Activated T-cell treated with anti-CD3 and anti-CD28 coated beads, Interleukin-2, amount 50 U/mL, for 4 hours (primary cell): ENCODE measurements around the gene LRTM1. TPM values are rescaled to one million over a fixed set of nuclear protein-coding genes. Genes with fewer than 3 reads are reported as not detected.

Experiments
- ATAC-seq, 2 donors: fragments of 200-7000 bp; cut with Tn5 transposase; one replicate each; pipeline ENCODE4 v1.10.0; 2021
- DNase-seq: peaks from one replicate; pipeline ENCODE4 v3.0.0-alpha.2; 2020
- H3K27me3 Mint-ChIP-seq: one replicate; pipeline ENCODE4 v1.8.0; 2021; ENCODE audit warnings: low read depth, mixed read lengths
- H3K36me3 Mint-ChIP-seq: one replicate; pipeline ENCODE4 v1.8.0; 2022; ENCODE audit warnings: mixed read lengths; ENCODE audit not compliant: insufficient read depth
- H3K4me1 Mint-ChIP-seq: one replicate; pipeline ENCODE4 v1.8.0; 2021; ENCODE audit warnings: low read depth, mixed read lengths
- H3K4me3 Mint-ChIP-seq: one replicate; pipeline ENCODE4 v1.8.0; 2021; ENCODE audit warnings: mild to moderate bottlenecking, moderate library complexity, mixed read lengths
- H3K9me3 Mint-ChIP-seq: one replicate; pipeline ENCODE4 v1.8.0; 2021; ENCODE audit warnings: mixed read lengths
- total RNA-seq, 3 donors: library from RNA; stranded (reverse); gene quantifications; one replicate each; pipeline ENCODE4 v1.2.1, GENCODE V29; 2021

LRTM1 gene
- total RNA-seq, 3 donors from 2014 or later = not detected

DNA sequence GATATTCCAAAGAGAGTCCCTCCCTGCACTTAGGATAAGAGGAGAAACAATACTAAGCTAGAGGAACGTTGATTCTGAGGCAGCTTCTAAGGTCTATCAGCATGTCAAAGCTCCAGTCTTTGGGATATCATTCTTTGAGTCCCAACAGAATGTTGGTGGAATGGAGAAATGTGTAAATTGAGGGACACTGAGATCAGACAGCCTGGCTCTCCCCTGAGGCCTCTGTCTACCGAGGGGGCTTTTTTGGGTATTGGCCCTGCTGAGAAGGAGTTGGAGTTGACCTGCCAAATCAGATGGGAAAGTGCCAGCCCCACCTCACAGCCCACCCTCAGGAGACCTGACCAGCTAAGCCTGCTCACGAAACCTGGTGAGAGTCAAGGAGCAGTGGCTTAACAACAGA, 27.6 kb upstream of the LRTM1 start:
- Mint-ChIP-seq H3K4me1 (no peaks in the 10 kb centered on the region), H3K9me3 (no peaks in the 10 kb centered on the region), H3K4me3 (no peak overlapping the region)

DNA sequence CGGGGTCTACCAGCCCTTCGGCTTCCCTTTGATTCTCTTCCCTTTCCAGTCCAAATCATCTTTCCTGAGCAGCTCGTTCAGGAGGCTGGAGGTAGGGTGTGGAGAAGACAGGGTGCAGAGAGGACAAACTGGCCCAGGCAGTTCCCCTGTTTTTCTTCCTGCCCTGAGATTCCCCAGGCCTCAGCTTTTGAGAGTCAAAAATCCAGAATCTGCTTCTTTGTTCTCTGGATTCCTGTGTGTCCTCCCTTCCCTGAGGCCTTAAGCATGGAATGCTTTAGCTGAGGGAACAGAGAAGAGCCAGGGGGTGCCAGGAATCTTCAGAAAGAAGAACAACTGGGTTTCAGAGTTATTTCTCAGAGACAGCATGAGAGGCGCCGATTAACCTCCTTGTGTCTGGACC, 26.7 kb upstream of the LRTM1 start:
- ATAC-seq (no peak), DNase-seq (no peak)
- Mint-ChIP-seq H3K27me3 (no peaks in the 10 kb centered on the region), H3K36me3 (no peaks in the 10 kb centered on the region), H3K9me3 (no peaks in the 10 kb centered on the region), H3K4me3 (no peak overlapping the region), H3K4me1 (no peaks in the 10 kb centered on the region)

More for the DNA sequence above, 27.6 kb upstream of the LRTM1 start:
- H3K27me3 Mint-ChIP-seq = no peaks in the 10 kb centered on the region
- ATAC-seq (no peak), DNase-seq (no peak)
- no peaks in the 10 kb centered on the region for H3K36me3 Mint-ChIP-seq

DNA sequence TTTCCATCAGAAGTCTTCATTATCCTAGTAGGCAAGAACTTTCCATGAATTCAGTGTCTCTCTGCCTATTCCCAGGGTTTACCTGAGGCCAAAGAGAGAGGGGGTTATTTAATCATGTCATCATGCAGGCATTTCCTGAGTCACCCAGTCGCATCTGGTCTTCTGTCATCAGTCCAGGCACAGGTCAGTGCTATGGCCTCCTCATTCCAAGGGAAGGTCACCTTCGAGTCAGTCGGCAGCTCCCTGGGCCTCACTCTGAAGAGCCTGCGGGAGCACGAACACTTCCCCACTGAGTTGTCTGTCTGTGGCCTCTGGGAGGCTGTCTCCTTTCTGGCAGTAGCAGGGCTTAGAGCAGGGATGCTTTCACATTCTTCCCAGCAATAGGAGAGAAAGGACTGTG, 26.2 kb upstream of the LRTM1 start:
- H3K4me1 Mint-ChIP-seq = no peaks in the 10 kb centered on the region
- no peak for DNase-seq
- H3K4me3 Mint-ChIP-seq = no peak overlapping the region
- no peak for ATAC-seq
- no peaks in the 10 kb centered on the region for H3K36me3 Mint-ChIP-seq
- no peaks in the 10 kb centered on the region for H3K27me3 Mint-ChIP-seq
- H3K9me3 Mint-ChIP-seq = no peaks in the 10 kb centered on the region

DNA sequence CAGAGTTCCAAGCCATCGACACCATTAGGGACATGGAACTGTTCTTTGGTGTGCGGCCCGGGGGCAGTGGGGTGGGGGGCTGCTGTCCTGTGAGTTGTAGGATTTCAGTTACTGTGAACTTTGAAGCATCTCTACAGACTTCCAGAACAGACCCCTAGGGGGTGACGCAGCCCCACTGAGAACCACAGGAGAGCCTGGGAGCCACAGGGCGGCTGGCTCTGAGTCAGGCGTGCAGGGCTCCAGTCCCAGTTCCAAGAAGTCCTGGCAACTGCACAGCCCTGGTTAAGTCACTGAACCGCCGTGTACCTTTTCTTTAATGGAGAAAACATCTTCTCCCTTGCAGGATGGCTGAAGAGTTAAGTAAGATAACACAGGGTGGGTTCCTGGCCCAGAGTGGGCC, 23.5 kb upstream of the LRTM1 start:
- ATAC-seq (no peak), DNase-seq (no peak)
- H3K4me1 Mint-ChIP-seq = no peaks in the 10 kb centered on the region
- no peaks in the 10 kb centered on the region for H3K27me3 Mint-ChIP-seq
- H3K36me3 Mint-ChIP-seq = no peaks in the 10 kb centered on the region
- H3K4me3 Mint-ChIP-seq = no peak overlapping the region
- H3K9me3 Mint-ChIP-seq = no peaks in the 10 kb centered on the region

DNA sequence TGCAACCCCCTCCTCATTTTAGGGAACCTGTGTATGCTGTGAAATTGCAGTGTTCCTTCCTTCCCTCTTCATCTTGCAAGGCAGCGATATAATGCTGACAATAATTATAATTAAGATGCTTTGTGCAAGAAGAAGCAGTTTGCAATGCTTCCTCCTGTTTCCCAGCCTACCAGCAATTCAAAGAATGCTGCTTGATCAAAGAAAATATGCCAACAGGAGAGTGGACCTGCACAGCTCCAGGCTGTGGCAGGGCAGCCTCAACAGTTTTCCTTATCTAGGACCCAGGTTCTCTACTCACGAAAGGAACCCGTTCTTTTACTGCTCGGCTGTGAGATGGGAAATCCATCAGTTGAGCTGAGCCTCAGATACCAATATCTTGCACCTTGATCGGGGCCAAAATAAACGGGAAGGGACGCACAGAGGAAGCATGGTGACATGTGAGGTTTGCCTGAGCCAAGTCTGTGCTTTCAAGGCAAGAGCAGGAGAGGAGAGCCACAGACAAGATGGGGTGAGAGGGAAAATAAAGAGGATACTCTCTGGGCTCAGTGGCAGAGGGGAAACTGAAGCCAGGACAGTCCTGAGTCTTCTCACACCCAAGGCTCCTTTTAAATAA, 22.6 kb upstream of the LRTM1 start:
- H3K4me1 Mint-ChIP-seq = no peaks in the 10 kb centered on the region
- no peak for DNase-seq
- no peaks in the 10 kb centered on the region for H3K36me3 Mint-ChIP-seq
- H3K27me3 Mint-ChIP-seq = no peaks in the 10 kb centered on the region
- H3K4me3 Mint-ChIP-seq = no peak overlapping the region
- no peaks in the 10 kb centered on the region for H3K9me3 Mint-ChIP-seq
- no peak for ATAC-seq

DNA sequence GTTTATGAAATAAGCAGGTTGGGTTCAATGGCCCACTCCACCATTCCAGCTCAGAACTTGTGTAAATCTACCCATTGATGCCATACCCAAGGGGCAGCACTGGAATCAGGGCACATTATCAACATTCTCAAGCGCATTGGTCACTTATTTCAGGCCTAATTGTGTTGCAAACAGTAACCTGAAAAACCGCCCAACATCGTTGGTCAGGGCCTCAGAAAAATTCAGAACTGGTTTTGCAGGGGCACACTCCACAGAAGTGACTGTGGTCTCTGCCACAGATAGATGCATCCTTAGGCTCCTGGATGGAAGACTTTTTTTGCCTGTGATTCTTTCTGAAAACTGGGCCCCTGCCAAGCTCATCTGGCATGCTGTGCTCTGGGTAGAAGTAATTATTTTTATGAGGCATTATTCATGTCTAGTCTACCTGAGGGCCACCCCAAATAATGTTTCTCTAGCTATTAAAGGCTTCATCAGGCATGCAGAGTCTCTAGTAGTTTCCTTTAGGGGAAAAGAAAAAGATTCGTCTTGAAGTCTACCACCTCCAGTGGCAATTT, 21.7 kb upstream of the LRTM1 start:
- DNase-seq = no peak
- H3K9me3 Mint-ChIP-seq = no peaks in the 10 kb centered on the region
- no peaks in the 10 kb centered on the region for H3K4me1 Mint-ChIP-seq
- no peaks in the 10 kb centered on the region for H3K27me3 Mint-ChIP-seq
- H3K36me3 Mint-ChIP-seq = no peaks in the 10 kb centered on the region
- no peak for ATAC-seq
- H3K4me3 Mint-ChIP-seq = no peak overlapping the region

DNA sequence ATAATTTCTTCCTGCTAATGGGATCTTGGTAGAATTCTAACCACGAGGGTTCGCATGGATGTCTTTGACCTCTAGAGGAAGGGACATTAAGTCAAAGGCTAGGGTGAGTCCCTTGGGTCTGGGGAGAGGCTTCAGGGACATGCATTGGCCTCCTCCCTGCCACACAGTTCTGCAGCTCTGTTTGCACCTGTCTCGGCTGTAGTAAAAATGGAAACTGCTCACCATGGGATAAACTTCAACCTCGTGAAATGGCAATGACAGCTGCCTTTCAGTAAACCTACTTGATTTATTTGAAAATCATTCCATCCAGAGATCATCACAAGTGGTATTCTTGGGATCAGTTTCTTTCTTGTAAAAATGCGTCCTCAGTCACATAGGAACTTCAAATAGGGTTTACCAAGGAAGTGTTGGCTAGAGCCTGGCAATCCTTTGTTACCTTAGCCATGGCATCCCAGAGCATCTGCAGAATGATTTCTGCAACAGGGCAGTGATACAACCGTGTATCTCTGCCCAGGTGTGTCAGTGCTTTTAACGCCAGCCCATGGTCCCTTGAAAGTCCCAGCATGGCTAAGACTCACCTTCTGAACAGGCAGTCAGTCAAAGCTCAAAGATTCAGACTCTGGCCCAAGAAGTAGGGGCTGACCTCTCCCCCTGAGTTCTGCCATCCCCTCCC, 14.0 kb upstream of the LRTM1 start:
- no peaks in the 10 kb centered on the region for H3K27me3 Mint-ChIP-seq
- DNase-seq (no peak), ATAC-seq (no peak)
- H3K4me1 Mint-ChIP-seq = no peaks in the 10 kb centered on the region
- no peaks in the 10 kb centered on the region for H3K9me3 Mint-ChIP-seq
- H3K4me3 Mint-ChIP-seq = no peak overlapping the region
- no peaks in the 10 kb centered on the region for H3K36me3 Mint-ChIP-seq

DNA sequence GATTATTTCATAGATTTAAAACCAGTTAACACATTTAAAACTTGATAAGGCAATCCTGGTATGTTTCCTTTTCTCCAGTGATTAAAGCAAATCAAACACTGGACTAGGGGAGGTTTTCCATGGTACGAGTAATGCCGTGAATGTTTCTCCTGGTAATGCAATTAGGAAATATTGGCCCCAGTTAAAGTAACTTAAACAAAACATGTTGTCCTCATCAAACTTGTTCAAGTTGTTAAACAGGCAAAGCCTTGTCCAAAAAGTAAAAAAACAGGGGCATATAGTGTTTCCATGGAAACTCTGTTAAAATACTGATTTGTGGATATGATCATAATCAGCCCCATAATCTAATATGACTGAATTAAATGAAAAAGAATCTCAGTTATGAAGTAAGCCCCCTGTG, 13.1 kb upstream of the LRTM1 start:
- Mint-ChIP-seq H3K4me1 (no peaks in the 10 kb centered on the region), H3K4me3 (no peak overlapping the region), H3K36me3 (no peaks in the 10 kb centered on the region), H3K9me3 (no peaks in the 10 kb centered on the region), H3K27me3 (no peaks in the 10 kb centered on the region)
- no peak for DNase-seq
- ATAC-seq = no peak

DNA sequence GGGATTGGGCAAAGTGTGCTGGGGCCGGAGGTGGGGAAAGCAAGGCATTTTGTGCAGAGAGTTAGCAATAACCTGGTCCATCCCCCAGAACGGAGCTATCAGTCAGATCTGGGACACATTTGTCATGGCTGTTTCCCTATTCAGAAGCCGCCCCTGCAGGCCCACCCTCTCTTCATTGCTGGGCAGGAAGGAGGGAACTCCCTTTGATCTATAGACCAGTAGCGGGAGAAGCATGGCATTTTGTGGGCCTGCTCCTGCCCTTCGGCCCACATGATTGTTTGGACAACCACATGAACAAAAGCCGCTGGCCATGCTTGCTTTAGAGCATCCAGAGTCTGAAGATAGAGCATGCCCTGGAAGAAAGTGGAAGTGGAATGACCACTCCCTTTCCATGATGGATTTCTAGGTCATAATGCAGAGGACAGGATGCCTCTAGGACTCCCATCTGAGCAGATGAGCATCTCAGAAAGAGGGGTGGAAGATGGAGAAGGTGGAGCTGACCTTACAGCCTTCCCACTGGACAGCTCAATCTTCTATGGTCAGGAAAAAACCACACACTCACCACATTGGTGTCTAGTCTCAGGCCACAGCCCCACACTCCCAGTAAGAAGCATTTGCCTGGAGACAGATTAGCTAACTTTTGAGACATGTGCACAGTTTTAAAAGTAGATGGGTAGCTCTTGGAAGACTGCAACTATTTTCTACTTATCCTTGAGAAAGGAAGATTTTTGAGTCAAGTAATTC, 11.9 kb upstream of the LRTM1 start:
- DNase-seq = no peak
- H3K36me3 Mint-ChIP-seq = no peaks in the 10 kb centered on the region
- no peaks in the 10 kb centered on the region for H3K9me3 Mint-ChIP-seq
- no peak for ATAC-seq
- H3K4me1 Mint-ChIP-seq = no peaks in the 10 kb centered on the region
- H3K4me3 Mint-ChIP-seq = no peak overlapping the region
- no peaks in the 10 kb centered on the region for H3K27me3 Mint-ChIP-seq

DNA sequence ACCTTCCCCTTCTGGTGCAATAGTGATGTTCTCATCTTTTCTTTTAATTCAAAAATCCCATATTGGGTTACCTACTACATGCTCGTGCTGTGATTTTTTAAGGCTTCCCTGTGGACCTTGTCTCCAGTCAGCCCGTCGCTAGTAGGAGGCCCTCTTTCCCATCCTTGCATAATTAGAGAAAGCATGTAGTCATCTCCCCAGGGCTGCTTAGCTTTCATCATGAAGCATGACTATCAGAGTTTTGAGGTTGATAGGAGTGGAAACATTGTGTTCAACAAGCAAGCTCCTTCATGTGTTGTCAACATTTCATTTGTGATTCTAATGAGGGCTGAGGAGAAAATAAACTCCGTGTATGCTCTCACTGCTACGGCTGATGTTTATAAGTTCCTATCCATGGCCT, 8.7 kb upstream of the LRTM1 start:
- Mint-ChIP-seq H3K9me3 (no peaks in the 10 kb centered on the region), H3K27me3 (no peaks in the 10 kb centered on the region), H3K4me3 (no peak overlapping the region), H3K4me1 (no peaks in the 10 kb centered on the region), H3K36me3 (no peaks in the 10 kb centered on the region)
- ATAC-seq (no peak), DNase-seq (no peak)

DNA sequence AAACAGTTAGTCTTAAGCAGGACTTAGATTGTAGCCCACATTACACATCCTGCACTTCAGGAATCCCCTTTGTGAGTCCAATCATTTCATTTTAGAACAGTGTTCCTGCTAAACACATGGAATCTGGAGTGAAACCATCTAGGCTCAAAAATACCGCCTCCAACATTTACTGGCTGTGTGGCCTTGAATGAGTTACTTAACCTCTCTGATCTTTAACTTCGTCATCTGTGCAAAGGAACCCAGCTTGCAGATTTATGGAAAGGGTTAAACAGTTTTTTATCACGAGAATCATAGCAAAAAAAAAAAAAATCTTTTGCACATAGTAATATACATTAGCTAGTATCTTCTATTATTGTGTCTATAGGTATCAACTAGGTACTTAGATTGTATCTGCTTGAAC, 8.0 kb upstream of the LRTM1 start:
- DNase-seq = no peak
- no peaks in the 10 kb centered on the region for H3K36me3 Mint-ChIP-seq
- H3K9me3 Mint-ChIP-seq = no peaks in the 10 kb centered on the region
- no peak for ATAC-seq
- H3K4me1 Mint-ChIP-seq = no peaks in the 10 kb centered on the region
- H3K27me3 Mint-ChIP-seq = no peaks in the 10 kb centered on the region
- H3K4me3 Mint-ChIP-seq = no peak overlapping the region

DNA sequence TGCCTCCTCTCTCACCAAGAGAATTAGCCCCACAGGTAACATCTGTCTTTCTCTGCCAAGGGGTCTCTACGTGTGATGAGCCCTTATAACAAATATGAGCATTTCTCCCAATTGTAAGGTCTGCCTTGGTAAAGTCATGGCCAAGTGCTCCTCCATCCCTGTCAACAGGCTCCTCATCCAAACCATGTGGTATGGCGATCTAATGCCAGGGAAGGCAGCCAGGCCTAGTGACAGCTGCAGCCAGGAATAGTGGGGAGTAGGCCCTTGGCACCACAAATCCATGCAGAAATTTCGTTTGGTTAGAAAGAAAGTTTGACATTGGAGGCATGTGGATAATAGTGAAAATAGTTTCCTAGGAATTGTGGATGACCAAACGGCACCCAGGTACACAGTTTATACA, 4.7 kb upstream of the LRTM1 start:
- no peaks in the 10 kb centered on the region for H3K9me3 Mint-ChIP-seq
- H3K27me3 Mint-ChIP-seq = no peaks in the 10 kb centered on the region
- DNase-seq = no peak
- no peaks in the 10 kb centered on the region for H3K4me1 Mint-ChIP-seq
- no peak for ATAC-seq
- H3K36me3 Mint-ChIP-seq = no peaks in the 10 kb centered on the region
- H3K4me3 Mint-ChIP-seq = no peak overlapping the region

DNA sequence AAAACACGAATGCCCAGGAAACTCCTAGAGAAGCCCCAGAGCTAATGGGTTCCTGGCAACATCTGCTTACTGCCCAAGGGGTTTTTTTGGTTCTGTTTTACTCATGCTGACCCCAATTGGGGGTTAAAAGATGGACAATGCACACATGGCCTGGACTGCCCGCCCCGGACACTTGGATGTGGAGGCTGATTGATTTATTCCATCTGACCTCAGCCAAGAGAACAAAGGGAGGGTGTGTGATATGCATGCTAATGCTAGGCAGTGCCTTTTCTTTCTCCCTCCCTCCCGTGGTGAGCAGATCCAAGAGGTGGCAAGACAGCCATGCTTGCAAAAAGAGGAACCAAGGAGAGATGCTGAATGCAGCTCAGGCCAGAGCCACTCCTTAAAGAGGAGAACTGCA, 3.3 kb upstream of the LRTM1 start:
- Mint-ChIP-seq H3K9me3 (no peaks in the 10 kb centered on the region), H3K4me1 (no peaks in the 10 kb centered on the region), H3K36me3 (no peaks in the 10 kb centered on the region), H3K27me3 (no peaks in the 10 kb centered on the region), H3K4me3 (no peak overlapping the region)
- ATAC-seq (no peak), DNase-seq (no peak)

DNA sequence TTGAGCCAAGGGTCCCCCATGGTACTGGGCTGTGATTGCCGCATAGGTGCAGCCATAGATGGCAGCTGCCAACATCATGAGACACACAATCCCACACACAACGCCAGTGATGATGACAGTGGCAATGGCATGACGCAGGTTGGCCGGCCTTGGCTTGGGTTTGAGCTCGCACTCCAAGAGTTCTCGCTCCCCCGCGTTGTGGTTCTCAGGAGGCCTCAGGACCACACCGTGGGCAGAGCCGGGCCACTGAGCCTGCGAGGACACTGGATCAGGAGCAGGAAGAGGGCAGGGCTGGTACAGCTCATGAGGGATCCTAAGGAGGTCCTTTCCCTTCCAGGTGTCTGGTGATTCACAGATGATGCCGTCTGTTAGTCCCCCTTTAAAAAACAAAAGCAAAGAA, 9.3 kb downstream of the LRTM1 start:
- Mint-ChIP-seq H3K9me3 (peaks cover 14% of the 10 kb centered on the region), H3K36me3 (no peaks in the 10 kb centered on the region), H3K4me3 (no peak overlapping the region), H3K27me3 (no peaks in the 10 kb centered on the region), H3K4me1 (no peaks in the 10 kb centered on the region)
- ATAC-seq = no peak
- DNase-seq = no peak

DNA sequence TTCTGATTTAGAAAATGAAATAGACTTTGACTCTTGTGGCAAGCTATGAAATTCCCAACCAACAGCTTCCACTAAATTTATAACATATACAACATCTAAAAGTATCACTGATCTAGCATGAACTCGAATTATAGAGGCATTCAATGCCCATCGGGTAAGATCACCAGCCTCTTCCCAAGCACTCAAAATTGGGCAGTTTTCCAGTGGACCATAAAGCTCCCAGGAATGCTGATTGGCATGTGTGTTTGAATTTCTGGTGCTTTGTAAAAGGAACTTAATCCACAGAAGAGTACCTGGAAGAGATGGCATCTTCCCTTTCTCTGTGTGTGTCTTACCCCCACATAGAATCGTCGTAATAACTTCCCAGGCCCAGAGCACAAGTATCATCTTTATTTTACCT, 10.0 kb downstream of the LRTM1 start:
- Mint-ChIP-seq H3K4me3 (no peak overlapping the region), H3K4me1 (no peaks in the 10 kb centered on the region), H3K36me3 (no peaks in the 10 kb centered on the region), H3K27me3 (no peaks in the 10 kb centered on the region), H3K9me3 (peaks cover 7% of the 10 kb centered on the region)
- no peak for DNase-seq
- no peak for ATAC-seq
